UCSD-AML1 (cell line): ENCODE results near the gene PTGES.
"Not testable (repeated sequence)": the region's sequence is repeated elsewhere in the genome, so short reads cannot be mapped to it uniquely, and the experiment has no call there.

Source experiments
- DNase-seq: peaks from one replicate; lab custom pipeline; 2025; ENCODE audit not compliant: unreplicated experiment; lab: John Stamatoyannopoulos, UW

PTGES gene

DNA sequence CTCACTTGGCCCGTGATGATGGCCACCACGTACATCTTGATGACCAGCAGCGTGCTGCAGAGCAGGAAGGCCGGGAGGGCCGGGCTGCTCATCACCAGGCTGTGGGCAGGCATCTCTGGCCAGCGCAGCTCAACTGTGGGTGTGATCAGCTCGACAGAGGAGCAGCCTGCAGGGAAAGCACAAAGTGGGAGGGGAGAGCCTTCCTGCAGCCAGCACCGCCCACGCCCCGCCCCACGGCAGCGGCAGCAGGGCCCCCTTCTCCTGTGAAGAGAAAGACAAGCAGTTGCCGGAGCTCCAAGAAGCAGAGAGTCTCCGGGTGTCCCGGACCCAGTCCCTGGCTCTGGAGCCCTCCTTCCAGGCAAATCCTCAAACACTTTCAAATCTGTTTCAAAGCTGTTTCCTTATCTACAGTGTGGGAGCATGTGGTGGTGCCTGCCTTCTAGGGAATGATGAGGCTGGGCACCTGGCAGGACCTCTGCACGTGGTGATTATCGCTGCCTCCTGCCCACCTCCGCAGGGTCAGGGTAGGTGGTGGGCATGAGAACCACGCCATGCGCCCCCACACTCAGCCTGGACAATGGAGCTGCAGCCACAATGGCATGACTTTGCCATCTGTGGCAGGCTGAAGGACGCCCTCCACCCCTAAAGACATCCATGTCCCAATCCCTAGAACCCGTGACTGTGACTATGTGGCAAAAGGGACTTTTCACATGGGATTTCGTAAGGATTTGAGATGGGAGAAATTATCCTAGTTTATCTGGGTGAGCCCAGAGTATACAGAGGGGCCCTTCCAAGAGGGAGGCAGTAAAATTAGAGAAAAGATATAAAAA lies at the start of gene PTGES:
Gene PTGES (minus strand): TSS at position 143 of the 830 bp plus-strand sequence. CDS start 30 bp downstream, at position 113.
- DNase-seq, result peak; percentile 40

DNA sequence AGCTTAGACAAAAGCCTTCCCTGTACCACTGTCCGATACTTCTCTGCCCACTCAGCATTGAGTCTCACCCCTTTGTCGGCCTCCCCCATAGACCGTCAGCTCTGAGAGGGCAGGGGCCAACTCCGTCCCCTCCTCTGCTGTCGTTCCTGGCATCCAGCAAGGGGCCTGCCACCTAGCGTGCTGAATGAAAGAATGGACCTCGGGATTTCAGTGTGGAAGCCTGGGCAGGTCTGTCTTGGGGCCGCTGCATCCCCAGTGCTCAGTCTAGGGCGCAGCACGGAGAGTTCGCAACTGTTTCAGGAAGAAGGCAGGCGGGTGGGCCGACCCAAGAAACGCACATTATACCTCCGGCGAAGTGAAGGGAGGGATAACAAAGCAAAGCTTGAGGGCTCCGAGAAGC lies 48.7 kb upstream of the PTGES start:
- no peak for DNase-seq

- no peak for DNase-seq
These were observed 46.1 kb upstream of the PTGES start for GRCh38 chr9:129798973-129799372.

GRCh38 chr9:129796029-129796428 lies 43.2 kb upstream of the PTGES start:
- DNase-seq, result not testable (repeated sequence)

GRCh38 chr9:129794549-129794948 lies 41.7 kb upstream of the PTGES start:
- DNase-seq, result no peak

DNA sequence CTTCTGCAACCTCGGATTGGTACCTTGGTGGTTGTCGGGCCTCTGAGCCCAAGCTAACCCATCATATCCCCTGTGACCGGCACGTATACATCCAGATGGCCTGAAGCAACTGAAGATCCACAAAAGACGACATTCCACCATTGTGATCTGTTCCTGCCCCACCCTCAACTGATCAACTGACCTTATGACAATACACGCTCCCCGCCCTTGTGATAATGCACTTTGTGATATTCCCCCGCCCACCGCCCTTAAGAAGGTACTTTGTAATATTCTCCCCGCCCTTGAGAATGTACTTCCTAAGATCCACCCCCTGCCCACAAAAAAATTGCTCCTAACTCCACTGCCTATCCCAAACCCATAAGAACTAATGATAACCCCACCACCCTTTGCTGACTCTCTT lies 33.6 kb upstream of the PTGES start:
- DNase-seq, result no peak

- no peak for DNase-seq
These were observed 33.0 kb upstream of the PTGES start for GRCh38 chr9:129785866-129786265.

DNA sequence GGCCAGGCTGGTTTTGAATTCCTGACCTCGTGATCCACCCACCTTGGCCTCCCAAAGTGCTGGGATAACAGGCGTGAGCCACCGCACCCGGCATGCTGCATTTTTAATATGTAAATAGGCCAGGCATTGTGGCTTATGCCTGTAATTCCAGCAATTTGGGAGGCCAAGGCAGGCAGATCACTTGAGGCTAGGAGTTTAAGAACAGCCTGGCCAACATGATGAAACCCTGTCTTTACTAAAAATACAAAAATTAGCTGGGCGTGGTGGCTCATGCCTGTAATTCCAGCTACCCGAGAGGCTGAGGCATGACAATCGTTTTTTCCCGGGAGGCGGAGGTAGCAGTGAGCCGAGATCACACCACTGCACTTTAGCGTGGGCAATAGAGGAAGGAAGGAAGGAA lies 32.1 kb upstream of the PTGES start:
- DNase-seq, result not testable (repeated sequence)

DNA sequence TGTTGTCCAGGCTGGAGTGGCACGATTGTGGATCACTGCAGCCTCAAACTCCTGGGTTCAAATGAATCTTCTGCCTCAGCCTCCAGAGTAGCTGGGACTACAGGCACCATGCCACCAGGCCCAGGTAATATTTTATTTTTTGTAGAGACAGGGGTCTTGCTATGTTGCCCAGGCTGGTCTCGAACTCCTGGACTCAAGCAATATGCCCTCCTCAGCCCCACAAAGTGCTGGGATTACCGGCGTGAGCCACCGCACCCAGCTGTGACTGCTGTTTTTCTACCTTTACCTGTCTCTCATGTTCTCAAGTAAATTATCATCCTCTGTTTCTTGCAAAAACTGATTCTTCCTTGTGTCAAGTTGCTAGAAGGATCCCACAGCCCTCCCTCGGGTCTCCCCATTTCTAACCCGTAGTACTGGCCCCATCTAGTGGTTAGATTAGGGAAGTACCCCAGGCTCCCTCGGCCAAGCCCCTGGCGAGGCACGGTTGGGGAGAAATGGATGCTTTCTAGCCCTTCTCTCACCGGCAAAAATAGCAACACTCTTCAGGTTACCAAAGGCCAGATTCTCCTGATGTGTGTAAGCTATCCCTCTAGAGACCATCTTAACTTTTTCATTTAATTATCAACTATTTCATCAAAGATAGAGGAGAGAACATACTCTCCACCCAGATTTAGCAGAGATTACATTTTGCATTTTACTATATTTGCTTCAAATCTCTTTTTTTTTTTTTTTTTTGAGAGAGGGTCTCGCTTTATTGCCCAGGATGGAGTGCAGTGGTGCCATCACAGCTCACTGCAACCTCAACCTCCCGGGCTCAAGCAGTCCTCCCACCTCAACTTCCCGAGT lies 30.9 kb upstream of the PTGES start:
- peak; percentile 51 for DNase-seq

- DNase-seq, result no peak
These were observed 29.1 kb upstream of the PTGES start for GRCh38 chr9:129781981-129782380.

- no peak for DNase-seq
These were observed 28.3 kb upstream of the PTGES start for GRCh38 chr9:129781131-129781530.

DNA sequence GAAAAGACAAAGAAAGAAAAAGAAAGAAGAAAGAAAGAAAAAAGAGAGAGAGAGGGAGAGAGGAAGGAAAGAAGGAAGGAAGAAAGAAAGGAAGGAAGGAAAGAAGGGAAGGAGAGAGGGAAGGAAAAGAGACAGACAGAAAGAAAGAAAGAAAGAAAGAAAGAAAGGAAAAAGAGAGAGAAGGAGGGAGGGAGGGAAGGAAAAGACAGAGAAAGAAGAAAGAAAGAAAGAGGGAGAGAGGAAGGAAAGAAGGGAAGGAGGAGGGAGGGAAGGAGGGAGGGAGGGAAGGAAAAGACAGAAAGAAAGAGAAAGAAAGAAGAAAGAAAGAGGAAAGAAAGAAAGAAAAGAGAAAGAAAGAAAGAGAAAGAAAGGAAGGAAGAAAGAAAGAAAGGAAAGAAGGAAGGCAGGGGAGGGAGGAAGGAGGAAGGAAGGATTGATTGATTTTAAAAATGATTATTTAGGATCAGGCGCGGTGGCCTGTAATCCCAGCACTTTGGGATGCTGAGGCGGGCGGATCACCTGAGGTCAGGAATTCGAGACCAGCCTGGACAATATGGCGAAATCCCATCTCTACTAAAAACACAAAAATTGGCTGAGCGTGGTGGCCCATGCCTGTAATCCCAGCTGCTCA lies 26.8 kb upstream of the PTGES start:
- DNase-seq, result no peak

GRCh38 chr9:129778469-129778868 lies 25.6 kb upstream of the PTGES start:
- no peak for DNase-seq

DNA sequence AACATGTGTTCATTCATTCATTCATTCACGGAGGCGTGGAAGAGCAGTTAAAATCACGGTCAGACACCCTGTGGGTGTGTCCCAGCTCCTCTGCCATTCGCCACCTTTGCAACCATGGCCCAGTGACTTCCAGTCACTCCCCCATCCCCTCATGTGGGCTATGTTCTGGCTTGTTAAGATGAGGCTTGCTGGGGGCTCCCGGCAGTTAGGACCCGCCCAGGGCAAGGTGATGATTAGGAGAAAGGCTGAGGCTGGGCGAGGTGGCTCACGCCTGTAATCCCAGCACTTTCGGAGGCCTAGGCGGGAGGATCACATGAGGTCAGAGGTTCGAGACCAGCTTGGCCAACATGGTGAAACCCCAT lies 24.9 kb upstream of the PTGES start:
- DNase-seq, result no peak

GRCh38 chr9:129776938-129777768 lies 24.3 kb upstream of the PTGES start:
- DNase-seq, result peak; percentile 92

DNA sequence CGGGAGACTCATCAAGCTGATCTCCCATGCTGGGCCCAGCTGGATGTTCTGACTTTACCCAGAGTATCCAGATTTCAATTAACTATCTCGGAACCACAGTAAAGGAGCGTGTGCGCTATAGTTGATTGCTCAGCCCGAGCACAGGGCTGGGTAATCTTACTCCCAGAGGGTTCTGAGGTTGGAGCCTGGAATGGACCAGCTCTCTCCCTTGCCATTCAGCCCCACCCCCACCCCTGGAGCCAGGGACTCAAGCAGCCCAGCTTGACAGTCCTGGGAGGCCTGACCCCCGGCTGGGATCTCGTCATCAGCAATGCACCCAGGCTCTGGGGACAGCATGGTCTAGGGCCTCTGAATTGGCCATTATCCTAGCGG lies 23.7 kb upstream of the PTGES start:
- no peak for DNase-seq

DNA sequence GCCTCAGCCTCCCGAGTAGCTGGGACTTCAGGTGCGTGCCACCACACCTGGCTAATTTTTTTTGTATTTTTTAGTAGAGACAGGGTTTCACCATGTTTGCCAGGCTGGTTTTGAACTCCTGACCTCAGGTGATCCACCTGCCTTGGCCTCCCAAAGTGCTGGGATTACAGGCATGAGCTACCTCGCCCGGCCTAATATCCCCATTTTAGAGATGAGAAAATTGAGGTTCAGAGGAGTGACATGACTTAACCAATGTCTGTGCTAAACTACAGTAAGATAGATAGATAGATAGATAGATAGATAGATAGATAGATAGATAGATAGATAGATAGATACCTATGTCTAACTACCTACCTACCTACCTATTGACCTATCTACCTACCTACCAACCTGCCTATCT lies 23.3 kb upstream of the PTGES start:
- not testable (repeated sequence) for DNase-seq

DNA sequence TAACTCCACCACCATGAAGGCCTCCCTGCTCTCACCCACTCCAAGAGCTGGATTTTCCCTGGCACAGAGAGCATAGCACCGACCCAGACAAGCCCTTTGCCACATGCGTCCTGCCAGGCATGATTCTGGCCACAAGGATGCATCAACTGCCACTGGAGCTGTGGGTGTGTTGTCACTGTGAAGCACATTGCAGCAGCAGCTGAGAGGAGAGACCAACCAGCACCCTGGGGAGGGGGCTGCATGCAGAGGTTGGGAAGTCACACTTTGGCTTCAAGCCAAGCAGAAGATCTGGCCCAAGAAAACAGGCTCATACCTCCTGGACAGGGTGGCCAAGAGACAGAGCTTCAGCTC lies 22.6 kb upstream of the PTGES start:
- DNase-seq, result no peak

- DNase-seq, result no peak
These were observed 22.1 kb upstream of the PTGES start for GRCh38 chr9:129774791-129775447.

DNA sequence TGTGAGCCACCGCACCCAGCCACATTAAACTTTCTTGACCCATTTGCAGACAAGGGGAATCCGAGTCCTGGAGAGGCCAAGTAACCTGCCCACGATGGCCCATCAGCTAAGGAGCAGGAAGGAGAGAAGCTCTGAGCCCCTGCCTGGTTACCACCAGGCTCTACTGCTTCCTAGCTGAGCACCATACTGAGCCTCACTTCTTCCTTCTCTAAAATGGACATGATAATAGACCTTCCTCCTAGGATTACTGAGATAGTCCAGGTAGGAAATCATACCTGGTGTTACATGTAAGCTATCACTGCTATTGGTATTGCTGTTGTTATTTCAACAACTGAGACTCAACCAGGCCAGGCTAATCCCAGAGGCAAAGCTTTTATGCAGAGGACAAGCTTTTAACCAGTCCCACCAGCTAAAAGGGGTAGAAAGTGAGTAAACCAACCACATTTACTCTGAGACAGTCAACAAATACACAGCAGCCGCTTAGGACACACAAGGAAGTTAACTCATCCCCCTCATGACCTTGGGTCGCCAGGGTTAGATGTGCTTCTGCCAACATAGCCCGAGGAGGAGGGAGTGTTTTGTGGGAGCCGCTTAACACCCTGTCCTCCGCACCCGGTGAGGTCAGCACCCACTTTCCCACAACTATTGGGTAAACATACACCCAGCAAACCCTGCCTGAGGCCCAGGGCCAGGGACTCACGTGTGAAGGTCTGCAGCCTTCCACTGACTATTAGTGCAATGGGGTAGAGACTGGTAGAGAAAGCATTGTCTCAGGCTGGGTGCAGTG lies 20.6 kb upstream of the PTGES start:
- DNase-seq, result peak; percentile 31
